GM12878 (cell line): ENCODE data around the gene THADA. TPM values are rescaled to one million over a fixed set of nuclear protein-coding genes. Genes with fewer than 3 reads are reported as not detected.

Experiments used
- ATAC-seq: fragments of 200-7000 bp; cut with Tn5 transposase; 3 replicates; pipeline ENCODE4 v1.9.1; 2020; ENCODE audit warnings: mild to moderate bottlenecking, moderate library complexity
- BruUV-seq: library from RNA; stranded (reverse); fragments of 400-500 nt; replicated peaks from 2 replicates; lab custom pipeline; 2021; lab: Mats Ljungman, UMichigan
- CTCF ChIA-PET: fragments of 300-600 bp; sonication (Branson Sonifier 250); formaldehyde crosslinking; extraction: SDS; loops from one replicate; lab custom pipeline; 2021; ENCODE audit warnings: inconsistent platforms; lab: Yijun Ruan, JAX
- POLR2A ChIA-PET: fragments of 350-600 bp; formaldehyde crosslinking; extraction: SDS; loops from one replicate; lab custom pipeline; 2021; ENCODE audit warnings: inconsistent platforms; lab: Charles Lee
- RAD21 ChIA-PET: fragments of 300-600 bp; sonication (Branson Sonifier 250); formaldehyde crosslinking; loops from one replicate; lab custom pipeline; 2023; ENCODE audit warnings: antibody characterized with exemption; ENCODE audit not compliant: unreplicated experiment; lab: Charles Lee
- SMC1A ChIA-PET: fragments of 300-600 bp; sonication (Branson Sonifier 250); formaldehyde crosslinking; loops from one replicate; lab custom pipeline; 2023; ENCODE audit not compliant: unreplicated experiment, uncharacterized antibody; lab: Charles Lee
- DNase-seq: peaks from one replicate; pipeline ENCODE4 v3.0.0-alpha.2; 2011; ENCODE audit warnings: low read depth, low spot score
- FAIRE-seq: peaks from 3 replicates; lab custom pipeline; 2011; peaks lifted over from hg19 to GRCh38; lab: Jason Lieb, UNC
- H2AFZ ChIP-seq: 2 replicates; pipeline ENCODE4 v1.6.0; 2011; ENCODE audit warnings: low read depth, low read length, control low read depth; ENCODE audit not compliant: control insufficient read depth
- H3K27ac ChIP-seq: 2 replicates; pipeline ENCODE4 v1.5.1; 2011; ENCODE audit warnings: control low read depth; ENCODE audit not compliant: control insufficient read depth, insufficient read depth
- H3K27me3 ChIP-seq, 2 experiments: replicated peaks in 1 of 2; 2 replicates each; pipeline versions ENCODE4 v1.6.0 to v1.6.1; 2011; ENCODE audit warnings: low read length in 1 of 2; ENCODE audit not compliant: control insufficient read depth in 2 of 2, insufficient read depth in 2 of 2
- H3K36me3 ChIP-seq, 2 experiments: 2 replicates each; pipeline ENCODE4 v1.5.1; 2011; ENCODE audit warnings: low read length in 1 of 2; ENCODE audit not compliant: control insufficient read depth in 2 of 2, insufficient read depth in 2 of 2
- H3K4me1 ChIP-seq: 2 replicates; pipeline ENCODE4 v1.6.1; 2011; ENCODE audit warnings: mild to moderate bottlenecking, low read length, moderate library complexity, mixed read lengths; ENCODE audit not compliant: control insufficient read depth, insufficient read depth
- H3K4me2 ChIP-seq: 2 replicates; pipeline ENCODE4 v1.6.0; 2011; ENCODE audit warnings: control low read depth; ENCODE audit not compliant: control insufficient read depth, insufficient read depth
- H3K4me3 ChIP-seq: fragments of 200-600 bp; sonication (generic); 2 replicates; pipeline ENCODE4 v1.5.1; 2016
- H3K79me2 ChIP-seq: 2 replicates; pipeline ENCODE4 v1.6.0; 2011; ENCODE audit warnings: low read length; ENCODE audit not compliant: control insufficient read depth, insufficient read depth
- H3K9ac ChIP-seq: 2 replicates; pipeline ENCODE4 v1.8.0; 2011; ENCODE audit warnings: low read length, control low read depth, mixed read lengths; ENCODE audit not compliant: control insufficient read depth, insufficient read depth
- H3K9me3 ChIP-seq: replicated peaks from 3 replicates; pipeline ENCODE4 v1.5.1; 2011; ENCODE audit warnings: mild to moderate bottlenecking, low read length; ENCODE audit not compliant: control insufficient read depth, insufficient read depth
- H4K20me1 ChIP-seq: 2 replicates; pipeline ENCODE4 v1.6.0; 2011; ENCODE audit not compliant: control insufficient read depth, insufficient read depth
- RFX5 ChIP-seq: IDR thresholded peaks from 2 replicates; pipeline ENCODE4 v1.6.1; 2011; ENCODE audit warnings: low read depth, low read length, improper control_type of control experiment
- SPI1 ChIP-seq: IDR thresholded peaks from 2 replicates; pipeline ENCODE4 v1.6.1; 2011; ENCODE audit warnings: low read depth, mild to moderate bottlenecking, low read length, moderate library complexity, borderline replicate concordance; ENCODE audit not compliant: insufficient read depth
- ZBTB40 ChIP-seq: fragments of 450-650 bp; IDR thresholded peaks from 2 replicates; pipeline ENCODE4 v1.6.1; 2016; ENCODE audit warnings: mild to moderate bottlenecking, moderate library complexity, borderline replicate concordance
- WGBS: methylation state at CpG from one replicate; pipeline ENCODE4 v1.1.6; 2016; ENCODE audit warnings: low lambda C conversion rate; ENCODE audit not compliant: insufficient replicate concordance, insufficient coverage; ENCODE audit errors: missing lambda C conversion rate; 5-methylcytosine and 5-hydroxymethylcytosine counted together
- in situ Hi-C: fragments of 300-500 bp; cut with MboI; formaldehyde crosslinking; loops from 9 replicates; pipeline ENCODE4 v1.14.3; 2018; ENCODE audit warnings: mixed read lengths
- intact Hi-C: fragments of 100-400 bp; cut with micrococcal nuclease; formaldehyde crosslinking; loops from one replicate; pipeline ENCODE4 v1.14.2; 2022; ENCODE audit not compliant: unreplicated experiment
- polyA plus RNA-seq, 11 experiments: library from polyadenylated mRNA; depleted of rRNA in 4 of 11; unstranded in 6 of 11; stranded (reverse) in 5 of 11; fragments of >200 nt; fragmentation: Nextera tagmentation in 4 of 11; fragmentation: Illumina TruSeq in 1 of 11; extraction: Ambion mirVana in 4 of 11; extraction: Trizol in 1 of 11; gene quantifications; 1 replicate in 1 of 11; 2 replicates in 10 of 11; pipeline versions ENCODE4 v1.2.1 to v1.2.3, GENCODE V29; 2011 to 2016; ENCODE audit warnings: inconsistent platforms in 2 of 11, missing spikeins in 2 of 11, low read depth in 1 of 11
- total RNA-seq, 4 experiments: library from RNA; depleted of rRNA in 3 of 4; stranded (reverse); fragments of >200 nt in 3 of 4; fragmentation: Illumina TruSeq in 1 of 4; extraction: Trizol in 1 of 4; gene quantifications; 2 replicates each; pipeline versions ENCODE4 v1.2.1 to v1.2.3, GENCODE V29; 2013 to 2021

The THADA gene
- total and polyA plus RNA-seq, 10 of the 15 experiments (the other 5 are each of a cell fraction or from before 2014, with no cell fraction given): 14.6 to 33.2 (median 23.2) TPM

GRCh38 chr2:43233218-43234212 lies 362.3 kb downstream of the THADA start:
- no TSS peak for BruUV-seq
- no peak overlapping the region for H3K4me2 ChIP-seq
- no peaks in the 10 kb centered on the region for H3K9me3 ChIP-seq
- no peak for ATAC-seq
- no peaks in the 10 kb centered on the region for H4K20me1 ChIP-seq
- intact Hi-C loops: no loop called here
- POLR2A ChIA-PET: interaction anchor here (0.6 kb wide), 1 partner anchor 60 kb away, joined by 5 read pairs; no protein-coding TSS in a partner anchor
- H2AFZ ChIP-seq: no peak overlapping the region
- H3K4me1 ChIP-seq: peaks cover 16% of the 10 kb centered on the region
- H3K9ac ChIP-seq: no peak overlapping the region
- in situ Hi-C loops: loop anchor here (5.0 kb wide), 3 partner anchors 106 to 286 kb away; no protein-coding TSS in a partner anchor
- H3K27me3 ChIP-seq: no peaks in the 10 kb centered on the region
- peak overlapping the region; percentile 8; the same call in 1 of the 2 replicates for H3K27ac ChIP-seq
- H3K36me3 ChIP-seq: peaks cover 0 to 3% of the 10 kb centered on the region in 2 experiments; a peak in 2 of 4 replicates
- H3K79me2 ChIP-seq: no peaks in the 10 kb centered on the region
- WGBS: 89% methylated on average over 9 of the region's 9 CpGs
- H3K4me3 ChIP-seq: no peak overlapping the region
- RAD21 ChIA-PET: interaction anchor here (1.3 kb wide), 1 partner anchor 250 kb away, joined by 8 read pairs; no protein-coding TSS in a partner anchor
- CTCF ChIA-PET: interaction anchor here (0.9 kb wide), 1 partner anchor 269 kb away, joined by 3 read pairs; no protein-coding TSS in a partner anchor
- TF ChIP-seq ZBTB40 (peak; percentile 58; the same call in 1 of the 2 replicates), SPI1 (peak; percentile 47; the same call in 1 of the 2 replicates), RFX5 (no peak)
- no peak for FAIRE-seq
- SMC1A ChIA-PET: interaction anchor here (0.6 to 7.2 kb wide), 7 partner anchors 16 to 318 kb away, joined by 3 to 170 read pairs (median 3); no protein-coding TSS in a partner anchor
- DNase-seq: no peak
